Ishikawa (cell line): ENCODE results near the gene AHCYL1.

Source experiments
- CEBPB ChIP-seq: IDR thresholded peaks from 2 replicates; pipeline ENCODE4 v1.6.1; 2012
- CREB1 ChIP-seq: IDR thresholded peaks from 2 replicates; pipeline ENCODE4 v1.6.1; 2012; ENCODE audit warnings: low read depth
- EGR1 ChIP-seq: IDR thresholded peaks from 2 replicates; pipeline ENCODE4 v1.6.1; 2012
- EP300 ChIP-seq: IDR thresholded peaks from 2 replicates; pipeline ENCODE4 v1.6.1; 2012; ENCODE audit warnings: borderline replicate concordance
- FOXM1 ChIP-seq: IDR thresholded peaks from 2 replicates; pipeline ENCODE4 v1.6.1; 2012; ENCODE audit warnings: low read depth, borderline replicate concordance
- MAX ChIP-seq: IDR thresholded peaks from 2 replicates; pipeline ENCODE4 v1.6.1; 2012
- NFIC ChIP-seq: IDR thresholded peaks from 2 replicates; pipeline ENCODE4 v1.6.1; 2012
- RAD21 ChIP-seq: IDR thresholded peaks from 2 replicates; pipeline ENCODE4 v1.6.1; 2012; ENCODE audit warnings: low read depth
- TAF1 ChIP-seq: IDR thresholded peaks from 2 replicates; pipeline ENCODE4 v1.6.1; 2012; ENCODE audit warnings: low read depth, mild to moderate bottlenecking
- TCF12 ChIP-seq: IDR thresholded peaks from 2 replicates; pipeline ENCODE4 v1.6.1; 2012; ENCODE audit warnings: low read depth
- TEAD4 ChIP-seq: IDR thresholded peaks from 2 replicates; pipeline ENCODE4 v1.6.1; 2012
- YY1 ChIP-seq: IDR thresholded peaks from 2 replicates; pipeline ENCODE4 v1.6.1; 2012; ENCODE audit warnings: low read depth
- ZBTB7A ChIP-seq: IDR thresholded peaks from 2 replicates; pipeline ENCODE4 v1.6.1; 2012; ENCODE audit warnings: low read depth
- TF ChIP-seq, protein P1 (sequence below): IDR thresholded peaks from 2 replicates; pipeline ENCODE4 v1.6.1; 2012; ENCODE audit warnings: low read depth, mild to moderate bottlenecking
- TF ChIP-seq, protein P2 (sequence below): IDR thresholded peaks from 2 replicates; pipeline ENCODE4 v1.6.1; 2012

AHCYL1 gene

DNA sequence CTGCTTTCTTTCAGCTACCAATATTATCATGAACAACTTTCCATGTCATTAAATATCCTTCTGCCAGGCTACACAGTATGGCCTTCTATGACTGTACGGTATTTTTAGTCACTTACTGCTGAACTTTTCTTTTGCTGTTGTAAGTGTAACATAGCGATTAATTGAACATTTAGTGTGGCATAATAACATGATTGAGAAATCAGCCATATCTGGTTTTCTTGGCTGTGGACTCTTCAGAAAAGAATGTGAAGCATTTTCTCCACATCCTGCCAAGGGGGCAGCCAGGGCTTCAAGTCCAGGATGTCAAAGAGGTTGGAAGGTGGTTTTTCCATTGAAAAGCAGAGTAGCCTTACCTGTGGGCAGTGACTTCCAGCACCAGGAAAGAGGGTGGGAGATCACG lies 8.8 kb upstream of the AHCYL1 start:
- 0 out of 2 replicates have a peak, but pooled peaks have one; percentile 14 for TF ChIP-seq TEAD4
- TF ChIP-seq, protein P1, sequence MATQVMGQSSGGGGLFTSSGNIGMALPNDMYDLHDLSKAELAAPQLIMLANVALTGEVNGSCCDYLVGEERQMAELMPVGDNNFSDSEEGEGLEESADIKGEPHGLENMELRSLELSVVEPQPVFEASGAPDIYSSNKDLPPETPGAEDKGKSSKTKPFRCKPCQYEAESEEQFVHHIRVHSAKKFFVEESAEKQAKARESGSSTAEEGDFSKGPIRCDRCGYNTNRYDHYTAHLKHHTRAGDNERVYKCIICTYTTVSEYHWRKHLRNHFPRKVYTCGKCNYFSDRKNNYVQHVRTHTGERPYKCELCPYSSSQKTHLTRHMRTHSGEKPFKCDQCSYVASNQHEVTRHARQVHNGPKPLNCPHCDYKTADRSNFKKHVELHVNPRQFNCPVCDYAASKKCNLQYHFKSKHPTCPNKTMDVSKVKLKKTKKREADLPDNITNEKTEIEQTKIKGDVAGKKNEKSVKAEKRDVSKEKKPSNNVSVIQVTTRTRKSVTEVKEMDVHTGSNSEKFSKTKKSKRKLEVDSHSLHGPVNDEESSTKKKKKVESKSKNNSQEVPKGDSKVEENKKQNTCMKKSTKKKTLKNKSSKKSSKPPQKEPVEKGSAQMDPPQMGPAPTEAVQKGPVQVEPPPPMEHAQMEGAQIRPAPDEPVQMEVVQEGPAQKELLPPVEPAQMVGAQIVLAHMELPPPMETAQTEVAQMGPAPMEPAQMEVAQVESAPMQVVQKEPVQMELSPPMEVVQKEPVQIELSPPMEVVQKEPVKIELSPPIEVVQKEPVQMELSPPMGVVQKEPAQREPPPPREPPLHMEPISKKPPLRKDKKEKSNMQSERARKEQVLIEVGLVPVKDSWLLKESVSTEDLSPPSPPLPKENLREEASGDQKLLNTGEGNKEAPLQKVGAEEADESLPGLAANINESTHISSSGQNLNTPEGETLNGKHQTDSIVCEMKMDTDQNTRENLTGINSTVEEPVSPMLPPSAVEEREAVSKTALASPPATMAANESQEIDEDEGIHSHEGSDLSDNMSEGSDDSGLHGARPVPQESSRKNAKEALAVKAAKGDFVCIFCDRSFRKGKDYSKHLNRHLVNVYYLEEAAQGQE, result no peak

DNA sequence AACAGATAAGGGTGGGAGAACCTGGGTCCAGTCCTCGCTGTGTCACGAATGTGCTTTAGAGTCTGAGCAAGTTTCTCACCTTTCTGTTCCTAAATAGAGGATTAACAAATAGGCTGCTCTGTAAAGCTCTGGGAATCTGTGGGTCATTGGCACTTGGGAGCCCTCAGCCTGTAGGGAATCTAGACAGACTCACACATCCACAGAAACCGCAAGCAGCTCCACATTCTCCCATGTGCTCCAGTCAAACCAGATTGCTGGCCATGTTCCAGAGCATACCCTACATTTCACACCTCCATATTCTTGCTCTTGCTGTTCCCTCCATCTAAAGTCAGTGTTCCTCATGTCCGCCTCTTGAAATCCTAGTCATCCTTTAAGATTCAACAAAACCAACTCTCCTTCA lies 7.8 kb upstream of the AHCYL1 start:
- TF ChIP-seq CEBPB (no peak), TCF12 (no peak), TEAD4 (no peak), EP300 (no peak), NFIC (no peak), CREB1 (no peak), RAD21 (no peak), ZBTB7A (no peak), TAF1 (no peak)
- TF ChIP-seq, protein P1, result no peak

GRCh38 chr1:109977225-109977624 lies 7.3 kb upstream of the AHCYL1 start:
- TF ChIP-seq TCF12 (no peak), YY1 (no peak)

GRCh38 chr1:109977657-109978378 lies 6.7 kb upstream of the AHCYL1 start:
- TF ChIP-seq CREB1, result no peak
- TF ChIP-seq NFIC, result no peak
- TF ChIP-seq EP300, result no peak
- TF ChIP-seq RAD21, result no peak
- no peak for TF ChIP-seq MAX
- no peak for TF ChIP-seq FOXM1
- TF ChIP-seq YY1, result no peak
- TF ChIP-seq, protein P1, result no peak
- TF ChIP-seq TEAD4, result no peak
- TF ChIP-seq ZBTB7A, result no peak
- no peak for TF ChIP-seq EGR1
- TF ChIP-seq, protein P2, sequence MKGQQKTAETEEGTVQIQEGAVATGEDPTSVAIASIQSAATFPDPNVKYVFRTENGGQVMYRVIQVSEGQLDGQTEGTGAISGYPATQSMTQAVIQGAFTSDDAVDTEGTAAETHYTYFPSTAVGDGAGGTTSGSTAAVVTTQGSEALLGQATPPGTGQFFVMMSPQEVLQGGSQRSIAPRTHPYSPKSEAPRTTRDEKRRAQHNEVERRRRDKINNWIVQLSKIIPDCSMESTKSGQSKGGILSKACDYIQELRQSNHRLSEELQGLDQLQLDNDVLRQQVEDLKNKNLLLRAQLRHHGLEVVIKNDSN, result no peak
- TF ChIP-seq CEBPB, result no peak
- TF ChIP-seq TCF12, result no peak
- no peak for TF ChIP-seq TAF1

DNA sequence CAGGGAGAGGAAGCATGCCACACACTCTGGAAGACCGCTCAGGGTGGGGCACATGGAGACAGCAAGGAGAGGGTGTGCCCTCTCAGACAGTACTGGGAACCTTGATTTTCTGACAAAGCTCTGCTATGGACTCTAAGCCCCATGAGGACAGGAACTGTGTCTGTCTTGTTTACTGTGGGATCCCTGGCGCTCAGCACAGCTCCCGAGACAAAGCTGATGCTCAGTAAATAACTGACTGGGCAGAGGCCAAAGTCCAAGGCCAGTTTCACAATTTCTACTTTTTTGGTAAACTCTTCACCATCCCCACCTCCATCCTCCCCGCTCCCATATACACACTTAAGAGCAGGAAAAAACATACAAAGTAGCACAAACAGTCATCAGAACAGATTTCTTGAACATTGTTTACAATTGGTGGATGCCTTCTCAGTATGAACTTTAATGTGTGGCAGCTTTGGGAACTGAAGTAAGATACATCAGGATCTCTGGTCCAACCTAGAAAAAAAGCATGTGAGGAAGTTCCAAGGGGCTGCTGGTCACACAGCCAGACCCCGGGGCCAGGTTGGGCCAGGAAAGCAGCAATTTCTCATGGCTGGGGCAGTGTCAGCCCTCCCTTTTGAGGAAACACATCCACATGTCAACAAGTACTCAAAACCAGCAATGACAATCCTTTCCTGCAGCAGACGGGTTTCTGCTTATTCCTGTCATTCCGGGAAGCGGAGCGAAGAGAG lies 5.6 kb upstream of the AHCYL1 start:
- TF ChIP-seq TEAD4, result no peak
- TF ChIP-seq MAX, result no peak
- no peak for TF ChIP-seq TAF1
- TF ChIP-seq, protein P1, result no peak
- TF ChIP-seq NFIC, result no peak
- TF ChIP-seq, protein P2, result no peak
- TF ChIP-seq YY1, result no peak
- TF ChIP-seq EGR1, result no peak
- TF ChIP-seq TCF12, result no peak
- TF ChIP-seq CREB1, result no peak
- no peak for TF ChIP-seq EP300
- no peak for TF ChIP-seq CEBPB
- TF ChIP-seq RAD21, result no peak
